NCI-H226 (cell line): Measurements from ENCODE around the gene TAOK3.
"Not testable (repeated sequence)": the region's sequence is repeated elsewhere in the genome, so short reads cannot be mapped to it uniquely, and the experiment has no call there.

Source experiments
- DNase-seq: peaks from one replicate; pipeline ENCODE4 v3.0.0-alpha.2; 2015

The TAOK3 gene

DNA sequence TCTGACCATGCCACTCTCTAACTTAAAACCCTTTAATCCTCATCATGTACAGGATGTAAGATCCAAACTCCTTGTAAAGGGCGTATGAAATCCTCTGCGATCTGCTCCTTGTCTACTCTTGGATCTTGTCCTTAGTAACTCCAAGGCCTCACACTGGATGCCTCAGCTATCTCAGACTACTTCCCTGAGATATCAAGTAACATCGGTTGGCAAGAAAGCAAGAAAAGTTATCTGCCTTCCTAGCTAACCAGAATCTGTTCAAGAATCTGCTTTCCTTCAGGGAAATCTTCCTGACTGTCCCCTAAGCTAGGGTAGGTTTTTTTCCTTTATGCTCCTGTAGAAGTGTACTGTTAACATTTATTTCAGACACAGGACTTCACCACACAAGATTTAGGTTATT is 82.6 kb downstream of the TAOK3 start:
- no peak for DNase-seq

GRCh38 chr12:118288174-118288573 is 84.5 kb downstream of the TAOK3 start:
- no peak for DNase-seq

GRCh38 chr12:118287728-118288127 is 85.0 kb downstream of the TAOK3 start:
- no peak for DNase-seq

- no peak for DNase-seq
These were observed 89.9 kb downstream of the TAOK3 start for GRCh38 chr12:118282767-118283166.

DNA sequence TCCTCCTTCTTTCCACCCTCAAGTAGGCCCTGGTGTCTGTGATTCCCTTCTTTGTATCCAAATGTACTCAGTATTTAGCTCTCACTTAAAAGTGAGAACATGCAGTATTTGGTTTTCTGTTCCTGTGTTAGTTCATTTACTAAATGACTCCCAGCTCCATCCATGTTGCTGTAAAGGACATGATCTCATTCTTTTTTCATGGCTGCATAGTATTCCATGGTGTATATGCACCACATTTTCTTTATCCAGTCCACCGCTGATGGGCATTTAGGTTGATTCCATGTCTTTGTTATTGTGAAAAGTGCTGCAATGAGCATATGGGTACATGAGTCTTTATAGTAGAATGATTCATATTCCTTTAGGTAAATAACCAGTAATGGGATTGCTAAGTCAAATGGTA is 94.4 kb downstream of the TAOK3 start:
- DNase-seq: not testable (repeated sequence)

DNA sequence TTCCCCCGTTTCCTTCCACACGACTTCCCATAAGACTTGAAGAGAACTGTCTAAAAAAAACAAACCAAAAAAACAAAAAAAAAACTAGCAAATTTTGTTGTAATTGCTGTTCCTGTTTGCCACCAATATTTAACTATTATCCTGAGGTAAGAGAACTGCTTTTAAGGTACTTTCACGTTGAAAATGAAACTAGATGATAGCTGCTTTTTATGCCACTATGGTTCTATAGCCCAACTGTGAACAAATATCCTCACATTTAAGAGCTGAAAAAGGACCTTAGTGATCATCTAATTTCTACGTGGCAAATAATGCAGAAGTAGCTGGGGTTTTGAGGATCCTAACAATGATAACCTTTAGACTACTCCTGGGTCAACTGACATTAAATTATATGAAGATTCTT is 98.6 kb downstream of the TAOK3 start:
- DNase-seq: no peak

GRCh38 chr12:118271770-118272417 is 100.8 kb downstream of the TAOK3 start:
- peak; percentile 11 for DNase-seq

DNA sequence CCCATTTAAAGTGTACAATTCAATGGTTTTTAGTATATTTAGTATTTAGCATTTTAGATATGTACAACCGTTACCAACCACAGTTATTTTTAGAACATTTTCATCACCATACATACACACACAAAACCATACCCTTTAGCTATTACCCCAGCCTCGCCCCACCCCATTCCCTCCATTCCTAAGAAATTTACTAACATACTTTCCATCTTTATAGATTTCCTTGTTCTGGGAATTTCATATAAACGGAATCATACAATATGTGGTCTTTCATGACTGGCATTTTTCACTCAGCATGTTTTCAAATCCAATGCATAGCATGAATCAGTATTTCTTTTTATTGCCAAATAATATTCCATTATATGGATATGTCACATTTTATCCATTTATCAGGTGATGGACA is 101.5 kb downstream of the TAOK3 start:
- no peak for DNase-seq

DNA sequence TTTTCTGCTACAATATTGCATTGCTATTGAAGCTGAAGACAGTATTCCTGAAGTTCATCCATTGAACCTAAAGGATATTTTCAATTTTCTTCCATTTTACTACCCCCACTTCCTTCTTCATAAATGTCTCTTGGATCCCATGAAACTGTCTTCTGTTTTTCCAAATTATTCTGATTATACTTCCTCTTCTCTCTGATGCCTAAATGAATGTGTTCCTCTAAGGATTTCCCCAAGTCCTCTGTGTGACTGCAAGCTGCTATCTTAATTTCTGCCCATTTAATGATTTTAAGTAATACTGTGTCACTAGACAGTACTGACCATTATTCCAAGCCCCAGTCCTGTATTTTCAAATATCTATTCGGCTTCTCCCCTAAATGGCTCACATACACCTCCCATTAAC is 102.9 kb downstream of the TAOK3 start:
- DNase-seq: no peak

- no peak for DNase-seq
These were observed 113.6 kb downstream of the TAOK3 start for GRCh38 chr12:118259079-118259478.

- no peak for DNase-seq
These were observed 116.4 kb downstream of the TAOK3 start for GRCh38 chr12:118256352-118256751.

- DNase-seq: no peak
These were observed 123.2 kb downstream of the TAOK3 start for GRCh38 chr12:118249547-118249946.

DNA sequence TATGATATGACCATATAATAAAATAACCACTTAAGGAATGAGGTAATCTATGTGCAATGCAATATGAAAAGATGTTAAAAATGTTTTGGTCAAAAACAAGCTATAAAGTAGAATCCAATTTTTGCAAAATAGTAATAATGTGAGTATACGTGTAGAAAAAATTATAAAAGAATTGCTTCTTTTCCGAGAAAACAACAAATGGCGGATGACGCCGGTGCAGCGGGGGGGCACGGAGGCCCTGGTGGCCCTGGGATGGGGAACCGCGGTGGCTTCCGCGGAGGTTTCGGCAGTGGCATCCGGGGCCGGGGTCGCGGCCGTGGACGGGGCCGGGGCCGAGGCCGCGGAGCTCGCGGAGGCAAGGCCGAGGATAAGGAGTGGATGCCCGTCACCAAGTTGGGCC is 126.8 kb downstream of the TAOK3 start:
- DNase-seq: not testable (repeated sequence)

GRCh38 chr12:118238888-118239287 is 133.8 kb downstream of the TAOK3 start:
- DNase-seq: no peak

DNA sequence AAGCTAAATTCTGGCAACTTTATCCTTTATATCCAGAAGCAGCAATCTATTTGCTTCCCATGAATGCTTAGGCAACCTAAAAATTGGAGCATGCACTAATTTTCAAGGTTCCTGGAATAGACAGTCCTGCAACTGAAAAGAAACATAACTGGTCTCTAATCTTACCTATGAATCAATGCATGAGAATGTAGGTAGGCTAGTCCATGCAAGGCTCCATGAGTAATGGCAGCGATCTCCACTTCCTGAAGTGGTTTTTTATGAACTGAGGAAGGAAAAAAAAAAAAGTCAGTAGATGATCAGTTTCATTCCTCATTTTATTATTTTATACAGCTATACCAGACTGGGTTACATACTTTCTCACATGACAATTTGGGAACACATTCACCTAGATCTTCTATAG is 134.8 kb downstream of the TAOK3 start:
- DNase-seq: peak; percentile 57

- DNase-seq: no peak
These were observed 135.5 kb downstream of the TAOK3 start for GRCh38 chr12:118237052-118237665.

GRCh38 chr12:118220702-118221101 is 152.0 kb downstream of the TAOK3 start:
- DNase-seq: no peak

GRCh38 chr12:118219772-118220171 is 152.9 kb downstream of the TAOK3 start:
- DNase-seq: no peak

- DNase-seq: no peak
These were observed 153.6 kb downstream of the TAOK3 start for GRCh38 chr12:118219106-118219505.

DNA sequence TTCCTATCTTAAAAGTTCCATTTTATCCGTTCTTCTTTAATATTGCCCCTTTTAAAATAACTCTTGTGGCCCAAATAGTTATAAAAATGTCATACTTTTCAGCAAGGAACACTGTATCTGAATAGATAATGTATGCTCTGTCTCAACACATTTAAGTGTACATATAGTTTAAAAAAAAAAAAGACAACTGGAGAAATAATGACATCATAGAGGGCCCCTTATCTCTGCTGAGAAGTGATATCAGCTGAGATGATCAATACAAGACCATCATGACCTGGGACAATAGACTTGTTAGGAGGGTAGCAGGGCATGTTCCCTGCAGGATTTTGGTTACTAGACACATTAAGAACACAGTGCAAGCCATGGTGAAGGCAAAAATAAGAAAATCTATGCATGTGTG is 159.3 kb downstream of the TAOK3 start:
- DNase-seq: no peak

DNA sequence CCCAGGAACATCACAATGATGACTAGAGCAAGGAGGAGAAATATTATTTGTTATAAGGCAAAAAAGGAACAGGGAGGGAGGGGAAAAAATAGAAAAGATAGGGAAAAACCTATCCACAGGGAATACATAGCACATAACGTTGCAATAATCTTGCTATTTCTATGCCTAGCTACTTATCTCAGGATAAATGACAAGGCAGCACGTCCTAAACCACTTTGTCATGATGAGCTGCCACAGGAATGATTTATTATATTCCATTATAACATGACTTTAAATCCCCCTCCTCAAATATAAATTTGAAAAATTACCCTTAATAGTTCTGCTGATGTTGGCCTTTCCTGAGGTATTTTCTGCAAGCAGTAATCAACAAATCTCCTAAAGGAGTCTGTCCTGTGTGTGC is 160.1 kb downstream of the TAOK3 start:
- DNase-seq: no peak

- DNase-seq: no peak
These were observed 166.6 kb downstream of the TAOK3 start for GRCh38 chr12:118206107-118206412.

GRCh38 chr12:118193958-118194357 is 178.7 kb downstream of the TAOK3 start:
- no peak for DNase-seq

- no peak for DNase-seq
These were observed 179.2 kb downstream of the TAOK3 start for GRCh38 chr12:118193477-118193876.

DNA sequence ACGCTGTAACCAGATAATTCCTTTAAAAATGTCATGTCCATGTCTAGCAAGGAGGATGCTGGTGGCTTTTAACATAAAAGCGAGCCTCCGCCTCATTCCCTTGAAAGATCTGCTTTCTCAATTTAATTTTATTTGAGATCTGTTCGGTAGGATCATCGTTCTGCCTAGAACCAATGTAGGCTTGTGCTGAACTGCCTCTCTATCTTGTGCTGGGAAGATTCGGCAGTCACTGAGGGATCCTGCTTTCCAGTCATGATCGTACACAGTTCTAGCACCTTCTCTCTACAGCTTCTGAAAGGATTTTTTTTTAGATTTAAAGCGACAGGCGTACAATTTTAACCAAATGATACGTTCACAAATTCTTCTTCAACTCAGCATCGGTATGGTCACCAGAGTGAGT is 182.4 kb downstream of the TAOK3 start:
- no peak for DNase-seq
